Measurements from ENCODE around the gene APBB1. TPM values are rescaled to one million over a fixed set of nuclear protein-coding genes. Genes with fewer than 3 reads are reported as not detected.

APBB1 gene
- total RNA-seq, 1 donor from 2014 or later, result 1.8 TPM

GRCh38 chr11:6440906-6441358 lies 22.0 kb upstream of the APBB1 start, which contains the start of gene HPX:
Gene HPX, minus strand, starts transcription at chr11:6440987. Its CDS starts 24 bp downstream, at chr11:6440963.
- Histone ChIP-seq H3K4me3 (ENCODE audit: low read depth, low read length) (no peak within 1 kb of the TSS), H3K27me3 (ENCODE audit: control insufficient read depth, insufficient read depth, low read length) (no peaks in the 10 kb centered on the region), H3K36me3 (ENCODE audit: control insufficient read depth, insufficient read depth, low read length) (no peaks in the 10 kb centered on the region)
- TF ChIP-seq, protein P1, sequence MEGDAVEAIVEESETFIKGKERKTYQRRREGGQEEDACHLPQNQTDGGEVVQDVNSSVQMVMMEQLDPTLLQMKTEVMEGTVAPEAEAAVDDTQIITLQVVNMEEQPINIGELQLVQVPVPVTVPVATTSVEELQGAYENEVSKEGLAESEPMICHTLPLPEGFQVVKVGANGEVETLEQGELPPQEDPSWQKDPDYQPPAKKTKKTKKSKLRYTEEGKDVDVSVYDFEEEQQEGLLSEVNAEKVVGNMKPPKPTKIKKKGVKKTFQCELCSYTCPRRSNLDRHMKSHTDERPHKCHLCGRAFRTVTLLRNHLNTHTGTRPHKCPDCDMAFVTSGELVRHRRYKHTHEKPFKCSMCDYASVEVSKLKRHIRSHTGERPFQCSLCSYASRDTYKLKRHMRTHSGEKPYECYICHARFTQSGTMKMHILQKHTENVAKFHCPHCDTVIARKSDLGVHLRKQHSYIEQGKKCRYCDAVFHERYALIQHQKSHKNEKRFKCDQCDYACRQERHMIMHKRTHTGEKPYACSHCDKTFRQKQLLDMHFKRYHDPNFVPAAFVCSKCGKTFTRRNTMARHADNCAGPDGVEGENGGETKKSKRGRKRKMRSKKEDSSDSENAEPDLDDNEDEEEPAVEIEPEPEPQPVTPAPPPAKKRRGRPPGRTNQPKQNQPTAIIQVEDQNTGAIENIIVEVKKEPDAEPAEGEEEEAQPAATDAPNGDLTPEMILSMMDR (IDR thresholded peaks at IDR 0.05; ENCODE audit: insufficient read depth, low read length, severe bottlenecking), result no peak
- DNase-seq (ENCODE audit: low read depth) (no peak), FAIRE-seq (no peak)

DNA sequence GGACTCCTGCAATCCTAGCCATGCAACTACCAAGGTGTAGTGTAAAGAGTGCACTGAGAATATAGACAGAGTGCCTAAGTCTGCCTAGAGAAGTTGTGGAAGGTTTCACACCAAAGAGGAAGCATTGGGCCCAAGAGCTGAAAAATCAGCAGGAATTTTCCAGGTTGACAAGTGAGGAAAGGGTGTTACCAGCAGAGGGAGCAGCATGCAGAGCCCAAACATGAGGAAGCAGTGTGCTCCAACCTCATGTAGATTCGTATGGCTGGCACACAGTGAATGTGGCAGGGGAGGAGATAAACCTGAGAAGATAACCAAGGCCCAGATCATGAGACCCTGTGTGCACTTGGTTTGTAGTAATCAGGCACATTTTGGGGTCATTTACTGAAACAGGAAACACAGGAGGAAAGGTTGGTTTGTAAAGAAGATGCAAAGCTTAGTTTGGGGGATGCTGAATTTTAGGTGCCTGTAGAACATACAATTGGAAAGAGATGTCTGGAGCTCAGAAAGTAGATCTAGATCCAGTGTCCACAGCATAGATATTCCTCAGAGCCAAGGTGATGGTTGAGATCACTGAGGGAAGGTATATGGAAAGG lies 20.2 kb upstream of the APBB1 start:
- FAIRE-seq (no peak), DNase-seq (ENCODE audit: low read depth) (peak; percentile 59)
- TF ChIP-seq, protein P1 (IDR thresholded peaks at IDR 0.05; ENCODE audit: insufficient read depth, low read length, severe bottlenecking), result peak; percentile 85
- H3K36me3 ChIP-seq (ENCODE audit: control insufficient read depth, insufficient read depth, low read length), result no peaks in the 10 kb centered on the region
- H3K4me3 ChIP-seq (ENCODE audit: low read depth, low read length), result no peak overlapping the region
- H3K27me3 ChIP-seq (ENCODE audit: control insufficient read depth, insufficient read depth, low read length), result no peaks in the 10 kb centered on the region

DNA sequence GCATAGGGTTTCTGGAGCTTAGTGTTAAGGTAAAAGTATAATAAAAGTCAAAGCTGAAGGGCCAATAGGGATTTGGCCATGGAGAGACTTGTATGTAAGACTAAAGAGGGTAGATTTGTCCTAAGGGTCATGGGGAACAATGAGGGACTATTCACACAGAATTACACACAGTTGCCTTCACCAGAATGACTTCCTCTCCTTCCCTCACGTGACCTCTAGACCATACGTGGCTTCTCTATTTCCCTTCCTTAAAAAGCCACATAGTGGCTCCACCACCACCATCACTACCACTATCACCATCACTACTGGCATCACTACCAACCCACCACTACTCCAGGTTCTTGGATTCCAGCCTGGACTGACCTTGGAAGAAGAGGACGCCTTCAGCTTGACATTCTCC lies 19.1 kb upstream of the APBB1 start:
- FAIRE-seq (no peak), DNase-seq (ENCODE audit: low read depth) (no peak)
- Histone ChIP-seq H3K4me3 (ENCODE audit: low read depth, low read length) (no peak overlapping the region), H3K36me3 (ENCODE audit: control insufficient read depth, insufficient read depth, low read length) (no peaks in the 10 kb centered on the region), H3K27me3 (ENCODE audit: control insufficient read depth, insufficient read depth, low read length) (no peaks in the 10 kb centered on the region)
- TF ChIP-seq, protein P1 (IDR thresholded peaks at IDR 0.05; ENCODE audit: insufficient read depth, low read length, severe bottlenecking), result no peak

GRCh38 chr11:6437423-6437822 lies 18.5 kb upstream of the APBB1 start:
- no peak for FAIRE-seq
- TF ChIP-seq, protein P1 (IDR thresholded peaks at IDR 0.05; ENCODE audit: insufficient read depth, low read length, severe bottlenecking), result no peak
- Histone ChIP-seq H3K27me3 (ENCODE audit: control insufficient read depth, insufficient read depth, low read length) (no peaks in the 10 kb centered on the region), H3K4me3 (ENCODE audit: low read depth, low read length) (no peak overlapping the region), H3K36me3 (ENCODE audit: control insufficient read depth, insufficient read depth, low read length) (no peaks in the 10 kb centered on the region)
- DNase-seq (ENCODE audit: low read depth), result no peak

DNA sequence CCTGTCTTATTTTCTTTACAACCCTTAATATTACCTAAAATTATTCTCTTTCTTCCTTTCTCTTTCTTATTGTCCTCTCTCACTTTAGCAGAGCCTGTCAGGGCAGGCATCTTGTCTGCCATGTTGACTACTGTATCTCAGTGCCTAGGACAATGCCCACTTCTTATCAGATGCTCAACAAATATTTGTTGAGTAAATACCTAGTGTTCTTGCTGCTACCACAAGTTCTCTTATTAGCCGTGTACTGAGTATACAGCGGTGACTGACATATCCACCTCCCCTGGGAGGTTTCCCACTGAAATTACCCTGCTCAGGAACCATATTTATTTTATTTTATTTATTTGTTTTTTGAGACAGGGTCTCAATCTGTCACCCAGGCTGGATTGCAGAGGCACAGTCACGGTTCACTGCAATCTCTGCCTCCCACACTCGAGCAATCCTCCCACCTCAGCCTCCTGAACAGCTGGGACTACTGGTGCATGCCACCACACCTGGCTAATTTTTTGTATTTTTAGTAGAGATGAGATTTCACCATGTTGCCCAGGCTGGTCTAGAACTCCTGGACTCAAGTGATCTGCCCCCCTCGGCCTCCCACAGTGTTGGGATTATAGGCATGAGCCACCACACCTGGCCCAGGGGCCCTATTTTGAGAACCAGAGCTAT lies 15.2 kb upstream of the APBB1 start:
- DNase-seq (ENCODE audit: low read depth), result no peak
- Histone ChIP-seq H3K4me3 (ENCODE audit: low read depth, low read length) (no peak overlapping the region), H3K36me3 (ENCODE audit: control insufficient read depth, insufficient read depth, low read length) (no peaks in the 10 kb centered on the region), H3K27me3 (ENCODE audit: control insufficient read depth, insufficient read depth, low read length) (peaks cover 2% of the 10 kb centered on the region)
- TF ChIP-seq, protein P1 (IDR thresholded peaks at IDR 0.05; ENCODE audit: insufficient read depth, low read length, severe bottlenecking), result no peak
- no peak for FAIRE-seq
